GM12878 (cell line): ENCODE data around the gene RSAD2. TPM values are rescaled to one million over a fixed set of nuclear protein-coding genes. Genes with fewer than 3 reads are reported as not detected.

Experiments
- ATAC-seq: fragments of 200-7000 bp; cut with Tn5 transposase; 3 replicates; pipeline ENCODE4 v1.9.1; 2020; ENCODE audit warnings: mild to moderate bottlenecking, moderate library complexity
- BruUV-seq: library from RNA; stranded (reverse); fragments of 400-500 nt; replicated peaks from 2 replicates; lab custom pipeline; 2021; lab: Mats Ljungman, UMichigan
- CTCF ChIA-PET: fragments of 300-600 bp; sonication (Branson Sonifier 250); formaldehyde crosslinking; extraction: SDS; loops from one replicate; lab custom pipeline; 2021; ENCODE audit warnings: inconsistent platforms; lab: Yijun Ruan, JAX
- POLR2A ChIA-PET: fragments of 350-600 bp; formaldehyde crosslinking; extraction: SDS; loops from one replicate; lab custom pipeline; 2021; ENCODE audit warnings: inconsistent platforms; lab: Charles Lee
- RAD21 ChIA-PET: fragments of 300-600 bp; sonication (Branson Sonifier 250); formaldehyde crosslinking; loops from one replicate; lab custom pipeline; 2023; ENCODE audit warnings: antibody characterized with exemption; ENCODE audit not compliant: unreplicated experiment; lab: Charles Lee
- SMC1A ChIA-PET: fragments of 300-600 bp; sonication (Branson Sonifier 250); formaldehyde crosslinking; loops from one replicate; lab custom pipeline; 2023; ENCODE audit not compliant: unreplicated experiment, uncharacterized antibody; lab: Charles Lee
- DNase-seq: peaks from one replicate; pipeline ENCODE4 v3.0.0-alpha.2; 2011; ENCODE audit warnings: low read depth, low spot score
- FAIRE-seq: peaks from 3 replicates; lab custom pipeline; 2011; peaks lifted over from hg19 to GRCh38; lab: Jason Lieb, UNC
- H2AFZ ChIP-seq: 2 replicates; pipeline ENCODE4 v1.6.0; 2011; ENCODE audit warnings: low read depth, low read length, control low read depth; ENCODE audit not compliant: control insufficient read depth
- H3K27ac ChIP-seq: 2 replicates; pipeline ENCODE4 v1.5.1; 2011; ENCODE audit warnings: control low read depth; ENCODE audit not compliant: control insufficient read depth, insufficient read depth
- H3K27me3 ChIP-seq, 2 experiments: replicated peaks in 1 of 2; 2 replicates each; pipeline versions ENCODE4 v1.6.0 to v1.6.1; 2011; ENCODE audit warnings: low read length in 1 of 2; ENCODE audit not compliant: control insufficient read depth in 2 of 2, insufficient read depth in 2 of 2
- H3K36me3 ChIP-seq, 2 experiments: 2 replicates each; pipeline ENCODE4 v1.5.1; 2011; ENCODE audit warnings: low read length in 1 of 2; ENCODE audit not compliant: control insufficient read depth in 2 of 2, insufficient read depth in 2 of 2
- H3K4me1 ChIP-seq: 2 replicates; pipeline ENCODE4 v1.6.1; 2011; ENCODE audit warnings: mild to moderate bottlenecking, low read length, moderate library complexity, mixed read lengths; ENCODE audit not compliant: control insufficient read depth, insufficient read depth
- H3K4me2 ChIP-seq: 2 replicates; pipeline ENCODE4 v1.6.0; 2011; ENCODE audit warnings: control low read depth; ENCODE audit not compliant: control insufficient read depth, insufficient read depth
- H3K4me3 ChIP-seq: fragments of 200-600 bp; sonication (generic); 2 replicates; pipeline ENCODE4 v1.5.1; 2016
- H3K79me2 ChIP-seq: 2 replicates; pipeline ENCODE4 v1.6.0; 2011; ENCODE audit warnings: low read length; ENCODE audit not compliant: control insufficient read depth, insufficient read depth
- H3K9ac ChIP-seq: 2 replicates; pipeline ENCODE4 v1.8.0; 2011; ENCODE audit warnings: low read length, control low read depth, mixed read lengths; ENCODE audit not compliant: control insufficient read depth, insufficient read depth
- H3K9me3 ChIP-seq: replicated peaks from 3 replicates; pipeline ENCODE4 v1.5.1; 2011; ENCODE audit warnings: mild to moderate bottlenecking, low read length; ENCODE audit not compliant: control insufficient read depth, insufficient read depth
- H4K20me1 ChIP-seq: 2 replicates; pipeline ENCODE4 v1.6.0; 2011; ENCODE audit not compliant: control insufficient read depth, insufficient read depth
- BHLHE40 ChIP-seq, 2 experiments: fragments of 450-650 bp in 1 of 2; IDR thresholded peaks; 2 replicates each; pipeline ENCODE4 v1.6.1; 2011 to 2017; ENCODE audit warnings: low read depth in 2 of 2, borderline replicate concordance in 1 of 2, improper control_type of control experiment in 1 of 2, low read length in 1 of 2, mild to moderate bottlenecking in 1 of 2
- CBX5 ChIP-seq: sonication (generic); IDR thresholded peaks from 2 replicates; pipeline ENCODE4 v1.6.1; 2016; ENCODE audit warnings: low read depth, moderate library complexity, mild to moderate bottlenecking, inconsistent platforms
- GATAD2B ChIP-seq: fragments of 450-650 bp; conservative IDR thresholded peaks from 2 replicates; pipeline ENCODE4 v1.6.1; 2017; ENCODE audit warnings: low read depth, mild to moderate bottlenecking, moderate library complexity
- HCFC1 ChIP-seq: fragments of 150-350 bp; IDR thresholded peaks from 2 replicates; pipeline ENCODE4 v1.6.1; 2014; ENCODE audit warnings: low read length
- HDAC6 ChIP-seq: fragments of 200-600 bp; sonication (generic); IDR thresholded peaks from one replicate; pipeline ENCODE4 v1.8.0; 2017; ENCODE audit warnings: antibody characterized with exemption; ENCODE audit not compliant: unreplicated experiment
- POU2F2 ChIP-seq: IDR thresholded peaks from 3 replicates; pipeline ENCODE4 v1.6.1; 2011; ENCODE audit warnings: low read depth, mild to moderate bottlenecking, low read length, borderline replicate concordance
- SREBF1 ChIP-seq: IDR thresholded peaks from 2 replicates; pipeline ENCODE4 v1.6.1; 2012; ENCODE audit warnings: mild to moderate bottlenecking, low read length
- ZBED1 ChIP-seq: IDR thresholded peaks from 2 replicates; pipeline ENCODE4 v1.6.1; 2016; ENCODE audit warnings: borderline replicate concordance
- ZNF207 ChIP-seq: fragments of 450-650 bp; IDR thresholded peaks from 2 replicates; pipeline ENCODE4 v1.6.1; 2014; ENCODE audit warnings: antibody characterized with exemption, mild to moderate bottlenecking, borderline replicate concordance
- WGBS: methylation state at CpG from one replicate; pipeline ENCODE4 v1.1.6; 2016; ENCODE audit warnings: low lambda C conversion rate; ENCODE audit not compliant: insufficient replicate concordance, insufficient coverage; ENCODE audit errors: missing lambda C conversion rate; 5-methylcytosine and 5-hydroxymethylcytosine counted together
- in situ Hi-C: fragments of 300-500 bp; cut with MboI; formaldehyde crosslinking; loops from 9 replicates; pipeline ENCODE4 v1.14.3; 2018; ENCODE audit warnings: mixed read lengths
- intact Hi-C: fragments of 100-400 bp; cut with micrococcal nuclease; formaldehyde crosslinking; loops from one replicate; pipeline ENCODE4 v1.14.2; 2022; ENCODE audit not compliant: unreplicated experiment
- polyA plus RNA-seq, 11 experiments: library from polyadenylated mRNA; depleted of rRNA in 4 of 11; unstranded in 6 of 11; stranded (reverse) in 5 of 11; fragments of >200 nt; fragmentation: Nextera tagmentation in 4 of 11; fragmentation: Illumina TruSeq in 1 of 11; extraction: Ambion mirVana in 4 of 11; extraction: Trizol in 1 of 11; gene quantifications; 1 replicate in 1 of 11; 2 replicates in 10 of 11; pipeline versions ENCODE4 v1.2.1 to v1.2.3, GENCODE V29; 2011 to 2016; ENCODE audit warnings: inconsistent platforms in 2 of 11, missing spikeins in 2 of 11, low read depth in 1 of 11
- total RNA-seq, 4 experiments: library from RNA; depleted of rRNA in 3 of 4; stranded (reverse); fragments of >200 nt in 3 of 4; fragmentation: Illumina TruSeq in 1 of 4; extraction: Trizol in 1 of 4; gene quantifications; 2 replicates each; pipeline versions ENCODE4 v1.2.1 to v1.2.3, GENCODE V29; 2013 to 2021
- TF ChIP-seq, protein P1 (sequence below), 3 experiments: IDR thresholded peaks in 2 of 3; conservative IDR thresholded peaks in 1 of 3; 2 replicates each; pipeline ENCODE4 v1.5.1; 2011; ENCODE audit warnings: low read depth in 3 of 3, low read length in 3 of 3, mild to moderate bottlenecking in 3 of 3, control low read depth in 2 of 3, moderate library complexity in 2 of 3, inconsistent platforms in 1 of 3, mixed read lengths in 1 of 3; ENCODE audit not compliant: control insufficient read depth in 2 of 3, insufficient read depth in 1 of 3; ENCODE audit errors: extremely low read depth in 1 of 3
- TF ChIP-seq, protein P2 (sequence below): fragments of 450-650 bp; IDR thresholded peaks from 2 replicates; pipeline ENCODE4 v1.6.1; 2017; ENCODE audit warnings: antibody characterized with exemption, mild to moderate bottlenecking, moderate library complexity
- TF ChIP-seq, protein P3 (sequence below): fragments of 450-650 bp; IDR thresholded peaks from 2 replicates; pipeline ENCODE4 v1.6.1; 2018; ENCODE audit warnings: borderline replicate concordance, mild to moderate bottlenecking; ENCODE audit not compliant: partially characterized antibody
- TF ChIP-seq, protein P4 (sequence below): IDR thresholded peaks from 2 replicates; pipeline ENCODE4 v1.6.1; 2011; ENCODE audit warnings: mild to moderate bottlenecking, low read depth, low read length, moderate library complexity; ENCODE audit not compliant: insufficient replicate concordance

Gene RSAD2
- total and polyA plus RNA-seq, 10 of the 15 experiments (the other 5 are each of a cell fraction or from before 2014, with no cell fraction given) = 0.24 to 0.90 (median 0.69) TPM

DNA sequence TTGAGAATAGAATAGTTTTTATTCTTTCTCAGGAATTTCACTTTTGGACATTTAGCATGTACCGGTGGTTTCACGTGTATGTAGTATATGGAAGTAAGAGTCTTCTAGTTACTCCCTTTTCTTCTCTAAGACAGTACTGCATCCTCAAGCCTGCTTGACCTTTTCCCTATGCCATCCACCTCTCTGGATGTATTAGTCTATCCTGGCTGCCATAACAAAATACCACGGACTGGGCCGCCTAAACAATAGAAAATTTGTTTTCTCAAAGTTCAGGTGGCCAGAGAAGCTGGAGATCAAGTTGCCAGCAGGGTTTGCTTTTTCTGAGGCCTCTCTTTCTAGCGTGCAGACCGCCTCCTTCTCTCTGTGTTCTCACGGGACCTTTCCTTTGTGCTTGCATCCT, 10.6 kb upstream of the RSAD2 start:
- 90% methylated on average over 7 of the region's 7 CpGs for WGBS
- BruUV-seq = TSS peak; percentile 81
- Histone ChIP-seq H3K27ac (no peak overlapping the region), H3K79me2 (peaks cover 3% of the 10 kb centered on the region; the same call in 1 of the 2 replicates), H3K4me1 (peaks cover 12% of the 10 kb centered on the region; the same call in 1 of the 2 replicates), H3K27me3 (no peaks in the 10 kb centered on the region; a peak in 2 of 4 replicates), H3K9me3 (no peaks in the 10 kb centered on the region; the same call in 2 of the 3 replicates), H3K9ac (no peak overlapping the region), H3K4me3 (peak overlapping the region; percentile 77; the same call in 1 of the 2 replicates), H4K20me1 (no peaks in the 10 kb centered on the region), H3K4me2 (peak overlapping the region; percentile 13; the same call in 1 of the 2 replicates), H3K36me3 (no peaks in the 10 kb centered on the region; a peak in 1 of 4 replicates), H2AFZ (no peak overlapping the region)
- ChIA-PET POLR2A (interaction anchor here (1.2 to 1.5 kb wide), 2 partner anchors 11 to 28 kb away, joined by 4 to 5 read pairs; partner anchors contain the start of gene RSAD2), SMC1A (interaction anchor here (0.5 to 3.5 kb wide), 7 partner anchors 10 to 1853 kb away, joined by 3 to 25 read pairs (median 4); partner anchors contain the start of gene RSAD2), CTCF (interaction anchor here (0.8 to 4.7 kb wide), 14 partner anchors 9 to 132 kb away, joined by 3 to 31 read pairs (median 4); partner anchors contain the start of gene RSAD2), RAD21 (interaction anchor here (0.7 kb wide), 1 partner anchor 79 kb away, joined by 3 read pairs; no protein-coding TSS in a partner anchor)
- DNase-seq (no peak), ATAC-seq (no peak), FAIRE-seq (no peak)
- in situ Hi-C loops = no loop called here
- intact Hi-C loops = loop anchor here (2.0 kb wide), 1 partner anchor 40 kb away; no protein-coding TSS in a partner anchor
- TF ChIP-seq, protein P1, sequence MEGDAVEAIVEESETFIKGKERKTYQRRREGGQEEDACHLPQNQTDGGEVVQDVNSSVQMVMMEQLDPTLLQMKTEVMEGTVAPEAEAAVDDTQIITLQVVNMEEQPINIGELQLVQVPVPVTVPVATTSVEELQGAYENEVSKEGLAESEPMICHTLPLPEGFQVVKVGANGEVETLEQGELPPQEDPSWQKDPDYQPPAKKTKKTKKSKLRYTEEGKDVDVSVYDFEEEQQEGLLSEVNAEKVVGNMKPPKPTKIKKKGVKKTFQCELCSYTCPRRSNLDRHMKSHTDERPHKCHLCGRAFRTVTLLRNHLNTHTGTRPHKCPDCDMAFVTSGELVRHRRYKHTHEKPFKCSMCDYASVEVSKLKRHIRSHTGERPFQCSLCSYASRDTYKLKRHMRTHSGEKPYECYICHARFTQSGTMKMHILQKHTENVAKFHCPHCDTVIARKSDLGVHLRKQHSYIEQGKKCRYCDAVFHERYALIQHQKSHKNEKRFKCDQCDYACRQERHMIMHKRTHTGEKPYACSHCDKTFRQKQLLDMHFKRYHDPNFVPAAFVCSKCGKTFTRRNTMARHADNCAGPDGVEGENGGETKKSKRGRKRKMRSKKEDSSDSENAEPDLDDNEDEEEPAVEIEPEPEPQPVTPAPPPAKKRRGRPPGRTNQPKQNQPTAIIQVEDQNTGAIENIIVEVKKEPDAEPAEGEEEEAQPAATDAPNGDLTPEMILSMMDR (IDR thresholded peaks at IDR 0.05 in 2 of 3, conservative IDR thresholded peaks at IDR 0.05 in 1 of 3; ENCODE audit: control insufficient read depth in 2 of 3, extremely low read depth in 1 of 3, insufficient read depth in 1 of 3, low read depth in 3 of 3, low read length in 3 of 3) = no peak
- no peak for TF ChIP-seq SREBF1
- TF ChIP-seq, protein P2, sequence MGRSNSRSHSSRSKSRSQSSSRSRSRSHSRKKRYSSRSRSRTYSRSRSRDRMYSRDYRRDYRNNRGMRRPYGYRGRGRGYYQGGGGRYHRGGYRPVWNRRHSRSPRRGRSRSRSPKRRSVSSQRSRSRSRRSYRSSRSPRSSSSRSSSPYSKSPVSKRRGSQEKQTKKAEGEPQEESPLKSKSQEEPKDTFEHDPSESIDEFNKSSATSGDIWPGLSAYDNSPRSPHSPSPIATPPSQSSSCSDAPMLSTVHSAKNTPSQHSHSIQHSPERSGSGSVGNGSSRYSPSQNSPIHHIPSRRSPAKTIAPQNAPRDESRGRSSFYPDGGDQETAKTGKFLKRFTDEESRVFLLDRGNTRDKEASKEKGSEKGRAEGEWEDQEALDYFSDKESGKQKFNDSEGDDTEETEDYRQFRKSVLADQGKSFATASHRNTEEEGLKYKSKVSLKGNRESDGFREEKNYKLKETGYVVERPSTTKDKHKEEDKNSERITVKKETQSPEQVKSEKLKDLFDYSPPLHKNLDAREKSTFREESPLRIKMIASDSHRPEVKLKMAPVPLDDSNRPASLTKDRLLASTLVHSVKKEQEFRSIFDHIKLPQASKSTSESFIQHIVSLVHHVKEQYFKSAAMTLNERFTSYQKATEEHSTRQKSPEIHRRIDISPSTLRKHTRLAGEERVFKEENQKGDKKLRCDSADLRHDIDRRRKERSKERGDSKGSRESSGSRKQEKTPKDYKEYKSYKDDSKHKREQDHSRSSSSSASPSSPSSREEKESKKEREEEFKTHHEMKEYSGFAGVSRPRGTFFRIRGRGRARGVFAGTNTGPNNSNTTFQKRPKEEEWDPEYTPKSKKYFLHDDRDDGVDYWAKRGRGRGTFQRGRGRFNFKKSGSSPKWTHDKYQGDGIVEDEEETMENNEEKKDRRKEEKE = no peak
- TF ChIP-seq ZNF207 = no peak
- TF ChIP-seq, protein P3, sequence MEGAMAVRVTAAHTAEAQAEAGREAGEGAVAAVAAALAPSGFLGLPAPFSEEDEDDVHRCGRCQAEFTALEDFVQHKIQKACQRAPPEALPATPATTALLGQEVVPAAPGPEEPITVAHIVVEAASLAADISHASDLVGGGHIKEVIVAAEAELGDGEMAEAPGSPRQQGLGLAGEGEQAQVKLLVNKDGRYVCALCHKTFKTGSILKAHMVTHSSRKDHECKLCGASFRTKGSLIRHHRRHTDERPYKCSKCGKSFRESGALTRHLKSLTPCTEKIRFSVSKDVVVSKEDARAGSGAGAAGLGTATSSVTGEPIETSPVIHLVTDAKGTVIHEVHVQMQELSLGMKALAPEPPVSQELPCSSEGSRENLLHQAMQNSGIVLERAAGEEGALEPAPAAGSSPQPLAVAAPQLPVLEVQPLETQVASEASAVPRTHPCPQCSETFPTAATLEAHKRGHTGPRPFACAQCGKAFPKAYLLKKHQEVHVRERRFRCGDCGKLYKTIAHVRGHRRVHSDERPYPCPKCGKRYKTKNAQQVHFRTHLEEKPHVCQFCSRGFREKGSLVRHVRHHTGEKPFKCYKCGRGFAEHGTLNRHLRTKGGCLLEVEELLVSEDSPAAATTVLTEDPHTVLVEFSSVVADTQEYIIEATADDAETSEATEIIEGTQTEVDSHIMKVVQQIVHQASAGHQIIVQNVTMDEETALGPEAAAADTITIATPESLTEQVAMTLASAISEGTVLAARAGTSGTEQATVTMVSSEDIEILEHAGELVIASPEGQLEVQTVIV = no peak
- no peak for TF ChIP-seq ZBED1
- TF ChIP-seq, protein P4, sequence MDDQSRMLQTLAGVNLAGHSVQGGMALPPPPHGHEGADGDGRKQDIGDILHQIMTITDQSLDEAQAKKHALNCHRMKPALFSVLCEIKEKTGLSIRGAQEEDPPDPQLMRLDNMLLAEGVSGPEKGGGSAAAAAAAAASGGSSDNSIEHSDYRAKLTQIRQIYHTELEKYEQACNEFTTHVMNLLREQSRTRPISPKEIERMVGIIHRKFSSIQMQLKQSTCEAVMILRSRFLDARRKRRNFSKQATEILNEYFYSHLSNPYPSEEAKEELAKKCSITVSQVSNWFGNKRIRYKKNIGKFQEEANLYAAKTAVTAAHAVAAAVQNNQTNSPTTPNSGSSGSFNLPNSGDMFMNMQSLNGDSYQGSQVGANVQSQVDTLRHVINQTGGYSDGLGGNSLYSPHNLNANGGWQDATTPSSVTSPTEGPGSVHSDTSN = no peak
- TF ChIP-seq GATAD2B = no peak
- no peak for TF ChIP-seq CBX5
- no peak for TF ChIP-seq HCFC1
- no peak for TF ChIP-seq BHLHE40 (IDR thresholded peaks at IDR 0.05; ENCODE audit: borderline replicate concordance in 1 of 2, low read depth in 2 of 2, low read length in 1 of 2)
- TF ChIP-seq POU2F2 = no peak
- TF ChIP-seq HDAC6 = no peak
